Heart left ventricle (tissue), 16 donors: ENCODE measurements around the gene TMEM184B. TPM values are rescaled to one million over a fixed set of nuclear protein-coding genes. Genes with fewer than 3 reads are reported as not detected.

Source experiments
- ATAC-seq, 4 donors: fragments of 200-7000 bp; cut with Tn5 transposase; one replicate each; pipeline ENCODE4 v1.9.1; 2020 to 2022; ENCODE audit warnings: moderate library complexity in 4 of 4, mild to moderate bottlenecking in 3 of 4, moderate number of reproducible peaks in 1 of 4
- DNase-seq, 5 donors: peaks; one replicate each; pipeline ENCODE4 v3.0.0-alpha.2; 2020
- H3K27ac ChIP-seq, 12 donors: fragments of 200-600 bp; sonication (generic) in 4 of 12; one replicate each; pipeline versions ENCODE4 v1.5.0 to v1.8.0; 2016 to 2022; ENCODE audit warnings: mild to moderate bottlenecking in 2 of 12
- H3K27me3 ChIP-seq, 9 donors: fragments of 200-600 bp; sonication (generic) in 2 of 9; one replicate each; pipeline versions ENCODE4 v1.5.1 to v1.8.0; 2016 to 2022; ENCODE audit warnings: mild to moderate bottlenecking in 3 of 9
- H3K36me3 ChIP-seq, 9 donors: fragments of 200-600 bp; sonication (generic) in 2 of 9; one replicate each; pipeline versions ENCODE4 v1.5.0 to v1.8.0; 2018 to 2022; ENCODE audit warnings: mild to moderate bottlenecking in 2 of 9
- H3K4me1 ChIP-seq, 12 donors: fragments of 200-600 bp; sonication (generic) in 4 of 12; one replicate each; pipeline versions ENCODE4 v1.5.0 to v1.8.0; 2016 to 2022; ENCODE audit warnings: mild to moderate bottlenecking in 3 of 12
- H3K4me3 ChIP-seq, 12 donors: fragments of 200-600 bp; sonication (generic) in 4 of 12; one replicate each; pipeline versions ENCODE4 v1.5.0 to v1.8.0; 2017 to 2022; ENCODE audit warnings: mild to moderate bottlenecking in 9 of 12, moderate library complexity in 4 of 12
- H3K9me3 ChIP-seq, 12 donors: fragments of 200-600 bp; sonication (generic) in 4 of 12; one replicate each; pipeline versions ENCODE4 v1.5.0 to v1.8.0; 2016 to 2022; ENCODE audit warnings: mild to moderate bottlenecking in 1 of 12
- CTCF ChIP-seq, 12 donors: fragments of 200-600 bp; sonication (generic) in 4 of 12; IDR thresholded peaks; one replicate each; pipeline versions ENCODE4 v1.5.0 to v1.8.0; 2018 to 2022; ENCODE audit warnings: antibody characterized with exemption in 12 of 12, mild to moderate bottlenecking in 5 of 12
- POLR2A ChIP-seq, 2 donors: fragments of 450-650 bp; IDR thresholded peaks; one replicate each; pipeline ENCODE4 v1.6.1; 2017; ENCODE audit warnings: antibody characterized with exemption in 2 of 2, mild to moderate bottlenecking in 2 of 2, moderate library complexity in 2 of 2
- WGBS, 4 donors: extraction: QIAGEN DNeasy Blood & Tissue Kit in 2 of 4; methylation state at CpG; one replicate each; pipeline versions ENCODE4 v1.1.5 to v1.1.7; 2013 to 2018; 5-methylcytosine and 5-hydroxymethylcytosine counted together
- intact Hi-C, 10 donors: fragments of 100-400 bp; cut with DNase I; formaldehyde crosslinking; loops; one replicate each; pipeline versions ENCODE4 v1.11.1 to v1.14.2; 2022
- polyA plus RNA-seq, 2 donors: library from polyadenylated mRNA; stranded (reverse); fragments of 200-250 nt; gene quantifications; one replicate each; pipeline ENCODE4 v1.2.3, GENCODE V29; 2013
- total RNA-seq, 9 donors: library from RNA; depleted of rRNA in 2 of 9; stranded (reverse); fragments of >200 nt in 2 of 9; fragmentation: NEBNext Ultra II Directional in 3 of 9; extraction: Animal tissue kit (Norgen Biotek cat#: 25700) in 3 of 9; gene quantifications; one replicate each; pipeline versions ENCODE4 v1.1.0 to v1.2.4, GENCODE V29; 2016 to 2023
- donor health status: ischemic (EF 13 %, LVEDD 7.1; RV severe dilation, severe dysfunction).
- donor health status: healthy with polysubstance abuse.
- donor health status: DM: no; HTN: yes; CAD: no.
- donor health status: DM: no; HTN: no; CAD: no.
- donor health status: ischemic (EF 25% LVEDD 6.9; RV normal size, moderate dysfunction).
- donor health status: ischemic (EF 25% LVEDD 5.7; RV mildly dilated, moderate dysfunction).
- donor health status: healthy.
- donor health status: DM: yes; HTN: yes; CAD: no.
- donor health status: ischemic (EF 35%, LVEDD 5.7; RV mildly dilated, moderate dysfunction).
- donor health status: nonischemic (EF 11% LVEDD 7.7; RV severe dilation, severe dysfunction).
- donor health status: DM: yes; HTN: yes; CAD: no.
- donor health status: PGD.
- donor health status: ischemic (EF 29% LVEDD 5.4; RV normal size, mild dysfunction).
- donor health status: nonischemic (EF 23%, LVEDD 6.1; RV moderate dilation, normal function).

The TMEM184B gene
- total and polyA plus RNA-seq, 11 donors, result 19.5 to 103 (median 47.0) TPM

DNA sequence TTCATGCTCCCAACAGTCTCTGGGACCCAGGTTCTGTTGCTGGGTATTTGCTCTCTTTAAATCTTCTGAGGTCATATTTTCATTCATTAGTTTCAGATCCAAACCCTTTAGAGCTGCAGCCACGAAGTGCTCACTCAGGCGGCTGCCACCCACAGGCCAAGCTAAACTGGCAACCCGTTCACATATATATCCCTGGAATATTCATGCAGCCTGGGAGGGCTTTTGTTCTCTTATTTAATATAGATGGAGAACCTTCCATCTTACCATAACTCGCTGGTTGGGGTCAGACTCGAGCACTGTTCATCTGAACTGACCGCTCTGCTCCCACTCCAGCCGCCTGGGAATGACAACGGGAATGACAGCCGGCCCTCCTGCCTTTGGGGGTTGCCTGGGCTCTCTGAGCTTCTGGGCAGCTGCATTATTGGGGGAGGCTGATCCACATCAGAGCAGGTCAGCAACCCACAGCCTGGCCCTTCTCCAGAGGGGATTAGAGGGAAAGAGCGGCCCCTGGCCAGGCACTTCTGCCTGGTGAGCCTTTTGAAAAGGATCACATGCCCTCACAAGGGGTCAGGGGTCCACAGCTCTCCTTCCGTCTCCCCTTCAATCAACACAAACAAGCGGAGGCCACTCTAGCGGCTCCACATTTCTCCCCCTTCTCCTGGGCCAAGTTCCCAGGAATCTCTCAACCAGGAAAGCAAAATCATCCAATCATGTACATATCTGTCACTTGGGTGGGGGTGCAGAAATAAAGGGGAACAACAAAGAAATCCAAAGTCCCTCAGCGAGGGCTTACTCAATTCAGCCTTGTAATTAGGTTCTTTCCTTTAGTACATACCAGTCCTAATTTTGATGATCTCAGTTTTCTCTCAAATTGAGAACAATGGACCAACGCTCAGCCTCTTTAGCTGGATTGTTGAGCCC is 11.8 kb downstream of the TMEM184B start:
- H3K36me3 ChIP-seq, result peaks cover 0 to 13% (median 0%) of the 10 kb centered on the region in 9 donors
- 48 to 57% (median 54%) methylated on average over 15 of the region's 15 CpGs for WGBS, 4 donors
- peak overlapping the region; percentile 42 to 91 (median 80) for H3K27ac ChIP-seq
- intact Hi-C loops, result loop anchor here in 6 of 10 donors (5.0 to 10.0 kb wide), 6 partner anchors 46 to 311 kb away; partner anchors contain the start of gene DMC1 (in 1 of the 6)
- no peaks in the 10 kb centered on the region for H3K27me3 ChIP-seq
- no peaks in the 10 kb centered on the region for H3K9me3 ChIP-seq
- no peak for DNase-seq
- H3K4me1 ChIP-seq, result peaks cover 22 to 92% (median 76%) of the 10 kb centered on the region in 12 donors
- peak in 4 of 12 donors; percentile 6 to 25 (median 10) for TF ChIP-seq CTCF (IDR thresholded peaks at IDR 0.05)
- TF ChIP-seq POLR2A (IDR thresholded peaks at IDR 0.05), result no peak
- peak in 1 of 4 donors; percentile 0 for ATAC-seq
- peak overlapping the region in 1 of 12 donors; percentile 18 for H3K4me3 ChIP-seq

DNA sequence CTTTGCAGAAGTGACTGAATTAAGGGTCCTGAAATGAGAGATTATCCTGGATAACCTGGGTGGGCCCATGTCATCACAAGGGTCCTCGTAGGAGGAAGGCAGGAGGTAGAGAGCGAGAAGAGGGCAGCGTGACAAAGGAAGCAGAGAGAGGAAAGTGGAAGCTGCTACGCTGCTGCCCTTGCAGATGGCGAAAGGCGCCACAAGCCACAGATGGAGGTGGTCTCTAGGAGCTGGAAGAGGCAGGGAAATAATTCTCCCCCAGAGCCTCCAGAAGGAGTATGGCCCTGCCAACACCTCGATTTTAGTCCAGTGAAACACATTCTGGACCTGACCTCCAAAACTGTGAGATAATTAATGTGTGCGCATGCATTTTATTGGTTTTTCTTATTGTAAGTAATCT is 13.4 kb downstream of the TMEM184B start:
- Histone ChIP-seq H3K27ac (peak overlapping the region in 11 of 12 donors; percentile 68 to 91 (median 82)), H3K9me3 (no peaks in the 10 kb centered on the region), H3K36me3 (peaks cover 0 to 13% (median 0%) of the 10 kb centered on the region in 9 donors), H3K27me3 (no peaks in the 10 kb centered on the region), H3K4me3 (no peak overlapping the region), H3K4me1 (peaks cover 19 to 92% (median 67%) of the 10 kb centered on the region in 12 donors)
- TF ChIP-seq CTCF (IDR thresholded peaks at IDR 0.05), result no peak
- no peak for TF ChIP-seq POLR2A (IDR thresholded peaks at IDR 0.05)
- WGBS, 4 donors, result 67 to 84% (median 77%) methylated on average over 8 of the region's 8 CpGs
- intact Hi-C loops, result no loop called here
- DNase-seq (no peak), ATAC-seq (no peak)

GRCh38 chr22:38258895-38259294 is 13.9 kb downstream of the TMEM184B start:
- ATAC-seq (peak; percentile 56 to 84 (median 60)), DNase-seq (peak; percentile 78 to 92 (median 91))
- Histone ChIP-seq H3K27me3 (no peaks in the 10 kb centered on the region), H3K4me3 (no peak overlapping the region), H3K9me3 (no peaks in the 10 kb centered on the region), H3K36me3 (peaks cover 0 to 10% (median 0%) of the 10 kb centered on the region in 9 donors), H3K27ac (peak overlapping the region; percentile 47 to 91 (median 80)), H3K4me1 (peaks cover 19 to 93% (median 69%) of the 10 kb centered on the region in 12 donors)
- intact Hi-C loops, result no loop called here
- TF ChIP-seq CTCF (IDR thresholded peaks at IDR 0.05) (no peak), POLR2A (IDR thresholded peaks at IDR 0.05) (peak in 1 of 2 donors; percentile 25)
- WGBS, 4 donors, result 4 to 17% (median 7%) methylated on average over 8 of the region's 8 CpGs

- Histone ChIP-seq H3K9me3 (no peaks in the 10 kb centered on the region), H3K4me1 (peaks cover 19 to 90% (median 68%) of the 10 kb centered on the region in 12 donors), H3K27ac (peak overlapping the region; percentile 47 to 91 (median 78)), H3K36me3 (no peaks in the 10 kb centered on the region), H3K4me3 (peak overlapping the region in 5 of 12 donors; percentile 4 to 24 (median 14)), H3K27me3 (no peaks in the 10 kb centered on the region)
- TF ChIP-seq POLR2A (IDR thresholded peaks at IDR 0.05), result no peak
- TF ChIP-seq CTCF (IDR thresholded peaks at IDR 0.05), result no peak
- intact Hi-C loops, result no loop called here
- ATAC-seq (peak in 1 of 4 donors; percentile 23), DNase-seq (no peak)
- 68 to 74% (median 71%) methylated on average over 4 of the region's 4 CpGs for WGBS, 4 donors
Measured at GRCh38 chr22:38257650-38258250, 15.1 kb downstream of the TMEM184B start.
